ENCODE data around the gene FGD4.

Gene FGD4

GRCh38 chr12:32466187-32466586 lies 66.8 kb downstream of the FGD4 start:
- ChIA-PET CTCF (interaction anchor here (1.6 kb wide), 1 partner anchor 10 kb away, joined by 4 read pairs; no protein-coding TSS in a partner anchor), POLR2A (no interaction called here)
- DNase-seq (ENCODE audit: extremely low spot score), result no peak
- TF ChIP-seq CTBP1 (IDR thresholded peaks at IDR 0.05; ENCODE audit: borderline replicate concordance) (no peak), ELF4 (IDR thresholded peaks at IDR 0.05) (no peak), SUZ12 (IDR thresholded peaks at IDR 0.05) (no peak), ZNF384 (IDR thresholded peaks at IDR 0.05) (no peak), NFRKB (IDR thresholded peaks at IDR 0.05) (no peak), FOXA1 (IDR thresholded peaks at IDR 0.05) (no peak), PKNOX1 (IDR thresholded peaks at IDR 0.05) (no peak), FOXM1 (IDR thresholded peaks at IDR 0.05; ENCODE audit: borderline replicate concordance) (no peak), BHLHE40 (IDR thresholded peaks at IDR 0.05; ENCODE audit: borderline replicate concordance) (no peak), FOXK2 (IDR thresholded peaks at IDR 0.05) (no peak), HDGF (IDR thresholded peaks at IDR 0.05; ENCODE audit: borderline replicate concordance) (no peak), TARDBP (IDR thresholded peaks at IDR 0.05) (no peak), LEF1 (IDR thresholded peaks at IDR 0.05; ENCODE audit: borderline replicate concordance) (no peak), SP1 (IDR thresholded peaks at IDR 0.05) (no peak), ARNT (IDR thresholded peaks at IDR 0.05) (no peak), L3MBTL2 (conservative IDR thresholded peaks at IDR 0.05) (no peak)

- CTCF ChIA-PET, result interaction anchor here (1.6 kb wide), 1 partner anchor 11 kb away, joined by 4 read pairs; no protein-coding TSS in a partner anchor
- DNase-seq (ENCODE audit: extremely low spot score), result no peak
- POLR2A ChIA-PET, result no interaction called here
- TF ChIP-seq FOXK2 (IDR thresholded peaks at IDR 0.05), result no peak
- TF ChIP-seq CTBP1 (IDR thresholded peaks at IDR 0.05; ENCODE audit: borderline replicate concordance), result no peak
- no peak for TF ChIP-seq ZNF384 (IDR thresholded peaks at IDR 0.05)
- no peak for TF ChIP-seq PKNOX1 (IDR thresholded peaks at IDR 0.05)
These were observed 67.8 kb downstream of the FGD4 start for GRCh38 chr12:32466986-32467711.

GRCh38 chr12:32467959-32468863 lies 68.9 kb downstream of the FGD4 start:
- ChIA-PET CTCF (interaction anchor here (0.9 kb wide), 1 partner anchor 189 kb away, joined by 3 read pairs; no protein-coding TSS in a partner anchor), POLR2A (no interaction called here)
- TF ChIP-seq HDGF (IDR thresholded peaks at IDR 0.05; ENCODE audit: borderline replicate concordance) (no peak), NFRKB (IDR thresholded peaks at IDR 0.05) (no peak), TARDBP (IDR thresholded peaks at IDR 0.05) (no peak), ARNT (IDR thresholded peaks at IDR 0.05) (no peak), ZNF384 (IDR thresholded peaks at IDR 0.05) (no peak)
- DNase-seq (ENCODE audit: extremely low spot score), result no peak

GRCh38 chr12:32470936-32471470 lies 71.6 kb downstream of the FGD4 start:
- TF ChIP-seq ARNT (IDR thresholded peaks at IDR 0.05), result no peak
- TF ChIP-seq BHLHE40 (IDR thresholded peaks at IDR 0.05; ENCODE audit: borderline replicate concordance), result no peak
- no peak for TF ChIP-seq SUZ12 (IDR thresholded peaks at IDR 0.05)
- TF ChIP-seq HDGF (IDR thresholded peaks at IDR 0.05; ENCODE audit: borderline replicate concordance), result no peak
- TF ChIP-seq PKNOX1 (IDR thresholded peaks at IDR 0.05), result no peak
- no peak for TF ChIP-seq FOXA1 (IDR thresholded peaks at IDR 0.05)
- TF ChIP-seq ELF4 (IDR thresholded peaks at IDR 0.05), result no peak
- no peak for TF ChIP-seq CTBP1 (IDR thresholded peaks at IDR 0.05; ENCODE audit: borderline replicate concordance)
- TF ChIP-seq NFRKB (IDR thresholded peaks at IDR 0.05), result no peak
- TF ChIP-seq FOXK2 (IDR thresholded peaks at IDR 0.05), result no peak
- TF ChIP-seq TARDBP (IDR thresholded peaks at IDR 0.05), result no peak
- no peak for DNase-seq (ENCODE audit: extremely low spot score)
- POLR2A ChIA-PET, result no interaction called here
- CTCF ChIA-PET, result interaction anchor here (1.0 kb wide), 1 partner anchor 201 kb away, joined by 3 read pairs; no protein-coding TSS in a partner anchor

- DNase-seq (ENCODE audit: extremely low spot score), result no peak
- POLR2A ChIA-PET, result no interaction called here
- CTCF ChIA-PET, result no interaction called here
- TF ChIP-seq TARDBP (IDR thresholded peaks at IDR 0.05) (no peak), SUZ12 (IDR thresholded peaks at IDR 0.05) (no peak), FOXA1 (IDR thresholded peaks at IDR 0.05) (no peak), L3MBTL2 (conservative IDR thresholded peaks at IDR 0.05) (no peak), NFRKB (IDR thresholded peaks at IDR 0.05) (no peak)
These were observed 72.2 kb downstream of the FGD4 start for GRCh38 chr12:32471591-32472001.

GRCh38 chr12:32475724-32476123 lies 76.4 kb downstream of the FGD4 start:
- DNase-seq (ENCODE audit: extremely low spot score), result no peak
- ChIA-PET POLR2A (no interaction called here), CTCF (no interaction called here)
- no peak for TF ChIP-seq FOXM1 (IDR thresholded peaks at IDR 0.05; ENCODE audit: borderline replicate concordance)
- no peak for TF ChIP-seq FOXA1 (IDR thresholded peaks at IDR 0.05)
- TF ChIP-seq CTBP1 (IDR thresholded peaks at IDR 0.05; ENCODE audit: borderline replicate concordance), result no peak
- TF ChIP-seq HDGF (IDR thresholded peaks at IDR 0.05; ENCODE audit: borderline replicate concordance), result no peak
- no peak for TF ChIP-seq TARDBP (IDR thresholded peaks at IDR 0.05)
- no peak for TF ChIP-seq ARNT (IDR thresholded peaks at IDR 0.05)
- no peak for TF ChIP-seq SP1 (IDR thresholded peaks at IDR 0.05)
- TF ChIP-seq ZNF384 (IDR thresholded peaks at IDR 0.05), result no peak
- TF ChIP-seq L3MBTL2 (conservative IDR thresholded peaks at IDR 0.05), result no peak
- no peak for TF ChIP-seq FOXK2 (IDR thresholded peaks at IDR 0.05)
- no peak for TF ChIP-seq SUZ12 (IDR thresholded peaks at IDR 0.05)
- TF ChIP-seq PKNOX1 (IDR thresholded peaks at IDR 0.05), result no peak
- TF ChIP-seq NFRKB (IDR thresholded peaks at IDR 0.05), result no peak
- no peak for TF ChIP-seq BHLHE40 (IDR thresholded peaks at IDR 0.05; ENCODE audit: borderline replicate concordance)

Measured in HEK293T (cell line).